IMR-90 (cell line): Measurements from ENCODE around the gene PEF1. TPM values are rescaled to one million over a fixed set of nuclear protein-coding genes. Genes with fewer than 3 reads are reported as not detected.

Source experiments
- ATAC-seq: fragments of 200-7000 bp; cut with Tn5 transposase; 2 replicates; pipeline ENCODE4 v1.9.1; 2020; ENCODE audit warnings: low read depth, mild to moderate bottlenecking, moderate library complexity
- BruUV-seq: library from RNA; stranded (reverse); fragments of 400-500 nt; replicated peaks from 2 replicates; lab custom pipeline; 2021; lab: Mats Ljungman, UMichigan
- CTCF ChIA-PET: fragments of 300-600 bp; formaldehyde crosslinking; extraction: SDS; loops from one replicate; lab custom pipeline; 2021; ENCODE audit warnings: antibody characterized with exemption; lab: Yijun Ruan, JAX
- POLR2A ChIA-PET: fragments of 300-600 bp; sonication (Branson Sonifier 250); formaldehyde crosslinking; loops from one replicate; lab custom pipeline; 2022; ENCODE audit warnings: antibody characterized with exemption; ENCODE audit not compliant: unreplicated experiment; lab: Charles Lee
- DNase-seq: peaks from one replicate; pipeline ENCODE4 v3.0.0; 2013
- H2AFZ ChIP-seq: replicated peaks from 2 replicates; pipeline ENCODE3; 2013; ENCODE audit warnings: low read length, mild to moderate bottlenecking; ENCODE audit not compliant: poor library complexity
- H2AK5ac ChIP-seq: 2 replicates; pipeline ENCODE4 v1.6.1; 2013; ENCODE audit warnings: low read depth, low read length, inconsistent platforms
- H2AK9ac ChIP-seq: replicated peaks from 2 replicates; pipeline ENCODE3; 2013; ENCODE audit warnings: mild to moderate bottlenecking, low read depth, low read length, moderate library complexity; ENCODE audit not compliant: poor library complexity
- H2BK120ac ChIP-seq: 2 replicates; pipeline ENCODE4 v1.6.1; 2013; ENCODE audit warnings: low read depth, low read length, inconsistent platforms
- H2BK15ac ChIP-seq: 3 replicates; pipeline ENCODE4 v1.6.1; 2013; ENCODE audit warnings: low read depth, low read length, inconsistent platforms
- H2BK20ac ChIP-seq: 2 replicates; pipeline ENCODE4 v1.6.1; 2013; ENCODE audit warnings: low read depth, mild to moderate bottlenecking, inconsistent platforms, low read length, moderate library complexity
- H2BK5ac ChIP-seq: 2 replicates; pipeline ENCODE4 v1.6.1; 2013; ENCODE audit warnings: mild to moderate bottlenecking, low read depth, low read length, inconsistent platforms; ENCODE audit not compliant: poor library complexity, severe bottlenecking
- H3K14ac ChIP-seq: replicated peaks from 2 replicates; pipeline ENCODE4 v1.6.1; 2013; ENCODE audit warnings: low read depth, low read length, inconsistent platforms
- H3K18ac ChIP-seq: 2 replicates; pipeline ENCODE4 v1.6.1; 2013; ENCODE audit warnings: low read depth, low read length, control low read depth
- H3K23ac ChIP-seq: 2 replicates; pipeline ENCODE4 v1.6.1; 2013; ENCODE audit warnings: low read depth, low read length, inconsistent platforms
- H3K27ac ChIP-seq: 2 replicates; pipeline ENCODE4 v1.5.1; 2013; ENCODE audit warnings: mild to moderate bottlenecking, control low read depth, low read length; ENCODE audit not compliant: insufficient read depth
- H3K27me3 ChIP-seq: 2 replicates; pipeline ENCODE4 v1.6.1; 2013; ENCODE audit warnings: low read length; ENCODE audit not compliant: control insufficient read depth, insufficient read depth
- H3K36me3 ChIP-seq: 2 replicates; pipeline ENCODE4 v1.6.1; 2013; ENCODE audit warnings: low read length, mixed read lengths; ENCODE audit not compliant: control insufficient read depth, insufficient read depth
- H3K4ac ChIP-seq: 2 replicates; pipeline ENCODE4 v1.6.1; 2013; ENCODE audit warnings: low read depth, low read length, inconsistent platforms
- H3K4me1 ChIP-seq: 2 replicates; pipeline ENCODE4 v1.6.1; 2013; ENCODE audit warnings: low read length, mixed read lengths; ENCODE audit not compliant: control insufficient read depth, insufficient read depth
- H3K4me2 ChIP-seq: 2 replicates; pipeline ENCODE4 v1.6.1; 2013; ENCODE audit warnings: low read depth, mild to moderate bottlenecking, control low read depth, low read length, moderate library complexity
- H3K4me3 ChIP-seq: 2 replicates; pipeline ENCODE4 v1.5.1; 2013; ENCODE audit warnings: low read depth, mild to moderate bottlenecking, control low read depth, low read length, moderate library complexity; ENCODE audit not compliant: insufficient read depth
- H3K56ac ChIP-seq: 2 replicates; pipeline ENCODE4 v1.6.1; 2013; ENCODE audit warnings: low read length, inconsistent platforms; ENCODE audit not compliant: insufficient read depth; ENCODE audit errors: extremely low read depth
- H3K79me1 ChIP-seq, 2 experiments: 2 replicates each; pipeline ENCODE4 v1.6.1; 2013; ENCODE audit warnings: low read length in 2 of 2, inconsistent platforms in 1 of 2, low read depth in 1 of 2
- H3K9ac ChIP-seq: 2 replicates; pipeline ENCODE4 v1.6.1; 2013; ENCODE audit warnings: low read depth, low read length, control low read depth
- H3K9me1 ChIP-seq: 2 replicates; pipeline ENCODE4 v1.6.1; 2013; ENCODE audit warnings: low read length, inconsistent platforms; ENCODE audit not compliant: insufficient read depth
- H3K9me3 ChIP-seq: 2 replicates; pipeline ENCODE4 v1.6.1; 2013; ENCODE audit warnings: low read length; ENCODE audit not compliant: control insufficient read depth, insufficient read depth
- H4K20me1 ChIP-seq: 2 replicates; pipeline ENCODE4 v1.6.1; 2013; ENCODE audit warnings: low read length, inconsistent platforms; ENCODE audit not compliant: insufficient read depth
- H4K5ac ChIP-seq: 2 replicates; pipeline ENCODE4 v1.6.1; 2013; ENCODE audit warnings: mild to moderate bottlenecking, low read depth, low read length, control low read depth
- H4K8ac ChIP-seq, 2 experiments: 2 replicates each; pipeline ENCODE4 v1.6.1; 2013; ENCODE audit warnings: low read depth in 2 of 2, low read length in 2 of 2, control low read depth in 1 of 2, inconsistent platforms in 1 of 2
- H4K91ac ChIP-seq: 2 replicates; pipeline ENCODE4 v1.6.1; 2013; ENCODE audit warnings: low read depth, low read length, inconsistent platforms; ENCODE audit not compliant: insufficient read depth
- BHLHE40 ChIP-seq: fragments of 150-350 bp; IDR thresholded peaks from 2 replicates; pipeline ENCODE4 v1.6.1; 2016; ENCODE audit warnings: mild to moderate bottlenecking, low read depth, low read length
- CHD1 ChIP-seq: IDR thresholded peaks from 2 replicates; pipeline ENCODE4 v1.6.1; 2012; ENCODE audit warnings: low read depth, low read length, improper control_type of control experiment
- FOS ChIP-seq: fragments of 150-350 bp; IDR thresholded peaks from 2 replicates; pipeline ENCODE4 v1.6.1; 2016; ENCODE audit warnings: low read depth, low read length
- MAFK ChIP-seq: IDR thresholded peaks from 2 replicates; pipeline ENCODE4 v1.6.1; 2012; ENCODE audit warnings: low read depth, low read length, improper control_type of control experiment
- MXI1 ChIP-seq: IDR thresholded peaks from 2 replicates; pipeline ENCODE4 v1.6.1; 2012; ENCODE audit warnings: low read depth, mild to moderate bottlenecking, low read length, moderate library complexity, borderline replicate concordance
- NFE2L2 ChIP-seq: fragments of 150-350 bp; IDR thresholded peaks from 2 replicates; pipeline ENCODE4 v1.6.1; 2016; ENCODE audit warnings: low read depth, mild to moderate bottlenecking, low read length
- RAD21 ChIP-seq: IDR thresholded peaks from 2 replicates; pipeline ENCODE4 v1.6.1; 2012; ENCODE audit warnings: low read length, improper control_type of control experiment
- WGBS, 2 experiments: methylation state at CpG; one replicate each; pipeline versions ENCODE4 v1.1.5 to v1.1.7; 2013; ENCODE audit warnings: missing lambda C conversion rate in 2 of 2; ENCODE audit not compliant: insufficient read length in 1 of 2; ENCODE audit errors: extremely low coverage in 2 of 2; 5-methylcytosine and 5-hydroxymethylcytosine counted together
- dilution Hi-C: fragments of 300-500 bp; cut with HindIII; formaldehyde crosslinking; loops from one replicate; pipeline ENCODE4 v1.14.3; 2018; ENCODE audit warnings: low sequenced_read_pairs; ENCODE audit not compliant: unreplicated experiment
- in situ Hi-C: fragments of 300-500 bp; cut with MboI; formaldehyde crosslinking; loops from 3 replicates; pipeline ENCODE4 v1.14.3; 2019; ENCODE audit warnings: low sequenced_read_pairs, inconsistent platforms, mixed read lengths
- intact Hi-C: fragments of 100-400 bp; cut with micrococcal nuclease; formaldehyde crosslinking; loops from 2 replicates; pipeline ENCODE4 v1.10.0; 2022
- polyA plus RNA-seq, 3 experiments: library from polyadenylated mRNA; depleted of rRNA; stranded (reverse); fragments of >200 nt; gene quantifications; 2 replicates each; pipeline ENCODE4 v1.2.3, GENCODE V29; 2012; ENCODE audit warnings: low replicate concordance in 1 of 3
- total RNA-seq: library from RNA; depleted of rRNA; stranded (reverse); fragments of >200 nt; gene quantifications from 2 replicates; pipeline ENCODE4 v1.2.3, GENCODE V29; 2012
- TF ChIP-seq, protein P1 (sequence below): fragments of 150-350 bp; IDR thresholded peaks from 2 replicates; pipeline ENCODE4 v1.6.1; 2017; ENCODE audit warnings: mild to moderate bottlenecking, antibody characterized with exemption, low read length, low read depth
- TF ChIP-seq, protein P2 (sequence below): conservative IDR thresholded peaks from 2 replicates; pipeline ENCODE4 v1.5.1; 2012; ENCODE audit warnings: mild to moderate bottlenecking, low read depth, low read length, improper control_type of control experiment

Gene PEF1
- total and polyA plus RNA-seq, 2 of the 4 experiments (the other 2 are of a cell fraction), result 84.2 to 104 TPM

DNA sequence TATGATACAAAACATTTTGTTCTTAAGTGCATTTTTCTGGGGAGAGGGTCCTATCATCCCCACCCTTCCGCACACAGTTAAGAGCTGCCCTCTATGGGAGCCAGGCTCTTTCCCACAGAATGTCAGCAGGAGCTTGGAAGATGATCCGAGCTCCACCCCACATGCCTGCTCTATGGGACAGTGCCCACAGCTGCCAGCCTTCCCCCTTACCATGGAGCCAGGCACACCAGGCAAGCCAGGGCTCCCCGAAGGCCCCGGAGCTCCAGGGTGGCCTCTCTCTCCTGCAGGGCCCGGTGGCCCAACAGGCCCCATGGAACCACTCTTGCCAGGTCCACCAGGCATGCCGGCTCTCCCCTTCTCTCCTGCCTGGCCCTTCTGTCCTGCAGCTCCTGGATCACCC is 10.4 kb upstream of the PEF1 start:
- no peaks in the 10 kb centered on the region for H3K9me1 ChIP-seq
- H3K4me3 ChIP-seq, result no peak overlapping the region
- no peaks in the 10 kb centered on the region for H3K9me3 ChIP-seq
- H3K56ac ChIP-seq, result no peak overlapping the region
- intact Hi-C loops (no loop called here), dilution Hi-C loops (no loop called here), in situ Hi-C loops (no loop called here)
- no peaks in the 10 kb centered on the region for H3K79me1 ChIP-seq
- no peak overlapping the region for H3K14ac ChIP-seq
- no peaks in the 10 kb centered on the region for H3K4me1 ChIP-seq
- no peak overlapping the region for H3K4me2 ChIP-seq
- 88% methylated on average over 5 of the region's 6 CpGs; no CpG with 5 or more reads in 1 of the 2 experiments for WGBS, 2 experiments
- TF ChIP-seq, protein P1, sequence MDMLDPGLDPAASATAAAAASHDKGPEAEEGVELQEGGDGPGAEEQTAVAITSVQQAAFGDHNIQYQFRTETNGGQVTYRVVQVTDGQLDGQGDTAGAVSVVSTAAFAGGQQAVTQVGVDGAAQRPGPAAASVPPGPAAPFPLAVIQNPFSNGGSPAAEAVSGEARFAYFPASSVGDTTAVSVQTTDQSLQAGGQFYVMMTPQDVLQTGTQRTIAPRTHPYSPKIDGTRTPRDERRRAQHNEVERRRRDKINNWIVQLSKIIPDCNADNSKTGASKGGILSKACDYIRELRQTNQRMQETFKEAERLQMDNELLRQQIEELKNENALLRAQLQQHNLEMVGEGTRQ, result no peak
- no peak for TF ChIP-seq MAFK
- no peak for TF ChIP-seq RAD21
- TF ChIP-seq MXI1, result no peak
- no peak for TF ChIP-seq NFE2L2
- TF ChIP-seq CHD1, result no peak
- TF ChIP-seq, protein P2, sequence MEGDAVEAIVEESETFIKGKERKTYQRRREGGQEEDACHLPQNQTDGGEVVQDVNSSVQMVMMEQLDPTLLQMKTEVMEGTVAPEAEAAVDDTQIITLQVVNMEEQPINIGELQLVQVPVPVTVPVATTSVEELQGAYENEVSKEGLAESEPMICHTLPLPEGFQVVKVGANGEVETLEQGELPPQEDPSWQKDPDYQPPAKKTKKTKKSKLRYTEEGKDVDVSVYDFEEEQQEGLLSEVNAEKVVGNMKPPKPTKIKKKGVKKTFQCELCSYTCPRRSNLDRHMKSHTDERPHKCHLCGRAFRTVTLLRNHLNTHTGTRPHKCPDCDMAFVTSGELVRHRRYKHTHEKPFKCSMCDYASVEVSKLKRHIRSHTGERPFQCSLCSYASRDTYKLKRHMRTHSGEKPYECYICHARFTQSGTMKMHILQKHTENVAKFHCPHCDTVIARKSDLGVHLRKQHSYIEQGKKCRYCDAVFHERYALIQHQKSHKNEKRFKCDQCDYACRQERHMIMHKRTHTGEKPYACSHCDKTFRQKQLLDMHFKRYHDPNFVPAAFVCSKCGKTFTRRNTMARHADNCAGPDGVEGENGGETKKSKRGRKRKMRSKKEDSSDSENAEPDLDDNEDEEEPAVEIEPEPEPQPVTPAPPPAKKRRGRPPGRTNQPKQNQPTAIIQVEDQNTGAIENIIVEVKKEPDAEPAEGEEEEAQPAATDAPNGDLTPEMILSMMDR, result no peak
- no peak for TF ChIP-seq BHLHE40
- no peak for TF ChIP-seq FOS
- H3K18ac ChIP-seq, result no peak overlapping the region
- DNase-seq (no peak), ATAC-seq (no peak)
- no peak overlapping the region for H4K8ac ChIP-seq
- H2BK5ac ChIP-seq, result no peak overlapping the region
- H2AK9ac ChIP-seq, result no peak overlapping the region
- no peak overlapping the region for H2BK20ac ChIP-seq
- POLR2A ChIA-PET, result no interaction called here
- no peak overlapping the region for H2AK5ac ChIP-seq
- no peak overlapping the region for H2AFZ ChIP-seq
- H3K4ac ChIP-seq, result no peak overlapping the region
- H4K5ac ChIP-seq, result no peak overlapping the region
- CTCF ChIA-PET, result no interaction called here
- no peak overlapping the region for H4K91ac ChIP-seq
- H3K9ac ChIP-seq, result no peak overlapping the region
- no TSS peak for BruUV-seq
- no peak overlapping the region for H2BK120ac ChIP-seq
- peaks cover 69% of the 10 kb centered on the region for H3K36me3 ChIP-seq
- no peak overlapping the region for H3K27ac ChIP-seq
- no peak overlapping the region for H3K23ac ChIP-seq
- H4K20me1 ChIP-seq, result no peaks in the 10 kb centered on the region
- no peak overlapping the region for H2BK15ac ChIP-seq
- no peaks in the 10 kb centered on the region for H3K27me3 ChIP-seq
